C4-2B (cell line): Measurements from ENCODE around the gene TVP23A.

Experiments used
- ZFX ChIP-seq: fragments of 450-650 bp; IDR thresholded peaks from 2 replicates; pipeline ENCODE4 v1.6.1; 2017
- TF ChIP-seq, protein P1 (sequence below): fragments of 450-650 bp; conservative IDR thresholded peaks from 2 replicates; pipeline ENCODE4 v1.5.1; 2017; ENCODE audit warnings: mild to moderate bottlenecking

DNA sequence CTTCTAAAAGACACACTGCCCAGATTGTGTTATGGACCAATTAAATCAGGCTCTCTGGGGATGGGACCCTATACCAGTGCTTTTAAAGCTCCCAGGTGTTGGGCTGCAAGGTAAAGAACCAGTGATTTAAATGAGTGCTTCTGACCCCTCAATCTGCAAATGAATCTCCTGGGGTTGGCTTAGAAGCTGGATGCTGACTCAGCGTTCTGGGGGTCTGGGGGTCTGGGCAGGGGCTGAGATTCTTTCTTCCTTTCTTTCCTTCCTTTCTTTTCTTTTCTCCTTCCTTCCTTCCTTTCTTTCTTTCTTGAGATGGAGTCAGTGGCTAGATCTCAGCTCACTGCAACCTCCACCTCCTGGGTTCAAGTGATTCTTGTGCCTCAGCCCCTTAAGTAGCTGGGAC, 2.0 kb upstream of the TVP23A start:
- TF ChIP-seq, protein P1, sequence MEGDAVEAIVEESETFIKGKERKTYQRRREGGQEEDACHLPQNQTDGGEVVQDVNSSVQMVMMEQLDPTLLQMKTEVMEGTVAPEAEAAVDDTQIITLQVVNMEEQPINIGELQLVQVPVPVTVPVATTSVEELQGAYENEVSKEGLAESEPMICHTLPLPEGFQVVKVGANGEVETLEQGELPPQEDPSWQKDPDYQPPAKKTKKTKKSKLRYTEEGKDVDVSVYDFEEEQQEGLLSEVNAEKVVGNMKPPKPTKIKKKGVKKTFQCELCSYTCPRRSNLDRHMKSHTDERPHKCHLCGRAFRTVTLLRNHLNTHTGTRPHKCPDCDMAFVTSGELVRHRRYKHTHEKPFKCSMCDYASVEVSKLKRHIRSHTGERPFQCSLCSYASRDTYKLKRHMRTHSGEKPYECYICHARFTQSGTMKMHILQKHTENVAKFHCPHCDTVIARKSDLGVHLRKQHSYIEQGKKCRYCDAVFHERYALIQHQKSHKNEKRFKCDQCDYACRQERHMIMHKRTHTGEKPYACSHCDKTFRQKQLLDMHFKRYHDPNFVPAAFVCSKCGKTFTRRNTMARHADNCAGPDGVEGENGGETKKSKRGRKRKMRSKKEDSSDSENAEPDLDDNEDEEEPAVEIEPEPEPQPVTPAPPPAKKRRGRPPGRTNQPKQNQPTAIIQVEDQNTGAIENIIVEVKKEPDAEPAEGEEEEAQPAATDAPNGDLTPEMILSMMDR, result no peak
- no peak for TF ChIP-seq ZFX
